Stimulated activated CD8-positive, alpha-beta memory T cell treated with anti-CD3 and anti-CD28 coated beads, Interleukin-4, amount 100 ng/mL, for 1 hour (primary cell): ENCODE measurements around the gene RAB11FIP5.
"Not testable (repeated sequence)": the region's sequence is repeated elsewhere in the genome, so short reads cannot be mapped to it uniquely, and the experiment has no call there.

ENCODE experiments used
- DNase-seq, 2 donors: peaks; one replicate each; pipeline ENCODE4 v3.0.0-alpha.2; 2020; ENCODE audit warnings: low read depth in 2 of 2, low spot score in 1 of 2

Gene RAB11FIP5

GRCh38 chr2:73112913-73113854 lies at the start of gene RAB11FIP5:
Gene RAB11FIP5, minus strand, starts transcription at chr2:73112948. Its CDS starts 171 bp downstream, at chr2:73112777.
- DNase-seq, result peak; percentile 39 to 55

GRCh38 chr2:73156539-73157124 lies 43.9 kb upstream of the RAB11FIP5 start:
- no peak for DNase-seq

- no peak for DNase-seq
These were observed 30.2 kb upstream of the RAB11FIP5 start for GRCh38 chr2:73142937-73143336.

- no peak for DNase-seq
These were observed 29.1 kb upstream of the RAB11FIP5 start for GRCh38 chr2:73141896-73142295.

GRCh38 chr2:73135236-73135635 lies 22.5 kb upstream of the RAB11FIP5 start:
- DNase-seq, result no peak

GRCh38 chr2:73134471-73134870 lies 21.7 kb upstream of the RAB11FIP5 start:
- DNase-seq, result no peak

GRCh38 chr2:73133566-73134197 lies 20.9 kb upstream of the RAB11FIP5 start:
- no peak for DNase-seq

- DNase-seq, result no peak
These were observed 19.1 kb upstream of the RAB11FIP5 start for GRCh38 chr2:73131807-73132206.

- DNase-seq, result no peak
These were observed 18.0 kb upstream of the RAB11FIP5 start for GRCh38 chr2:73130790-73131189.

- DNase-seq, result no peak
These were observed 16.2 kb upstream of the RAB11FIP5 start for GRCh38 chr2:73128841-73129535.

GRCh38 chr2:73122536-73122935 lies 9.8 kb upstream of the RAB11FIP5 start:
- DNase-seq, result no peak

GRCh38 chr2:73119611-73120239 lies 7.0 kb upstream of the RAB11FIP5 start:
- not testable (repeated sequence) for DNase-seq

GRCh38 chr2:73117441-73117840 lies 4.7 kb upstream of the RAB11FIP5 start:
- no peak for DNase-seq

GRCh38 chr2:73116182-73116960 lies 3.6 kb upstream of the RAB11FIP5 start:
- DNase-seq, result no peak

- no peak for DNase-seq
These were observed 1.6 kb upstream of the RAB11FIP5 start for GRCh38 chr2:73114273-73114867.

GRCh38 chr2:73112026-73112912 lies 479 bp downstream of the RAB11FIP5 start:
- no peak for DNase-seq

- no peak for DNase-seq
These were observed 1.4 kb downstream of the RAB11FIP5 start for GRCh38 chr2:73111073-73112025.
